NCI-H2196 (cell line): ENCODE measurements around the gene SNRPA1.
A peak's percentile ranks its signal among the peaks of the same experiment; 100 is the strongest.

Source experiments
- DNase-seq: peaks from one replicate; lab custom pipeline; 2025; ENCODE audit not compliant: unreplicated experiment; lab: John Stamatoyannopoulos, UW

Gene SNRPA1

DNA sequence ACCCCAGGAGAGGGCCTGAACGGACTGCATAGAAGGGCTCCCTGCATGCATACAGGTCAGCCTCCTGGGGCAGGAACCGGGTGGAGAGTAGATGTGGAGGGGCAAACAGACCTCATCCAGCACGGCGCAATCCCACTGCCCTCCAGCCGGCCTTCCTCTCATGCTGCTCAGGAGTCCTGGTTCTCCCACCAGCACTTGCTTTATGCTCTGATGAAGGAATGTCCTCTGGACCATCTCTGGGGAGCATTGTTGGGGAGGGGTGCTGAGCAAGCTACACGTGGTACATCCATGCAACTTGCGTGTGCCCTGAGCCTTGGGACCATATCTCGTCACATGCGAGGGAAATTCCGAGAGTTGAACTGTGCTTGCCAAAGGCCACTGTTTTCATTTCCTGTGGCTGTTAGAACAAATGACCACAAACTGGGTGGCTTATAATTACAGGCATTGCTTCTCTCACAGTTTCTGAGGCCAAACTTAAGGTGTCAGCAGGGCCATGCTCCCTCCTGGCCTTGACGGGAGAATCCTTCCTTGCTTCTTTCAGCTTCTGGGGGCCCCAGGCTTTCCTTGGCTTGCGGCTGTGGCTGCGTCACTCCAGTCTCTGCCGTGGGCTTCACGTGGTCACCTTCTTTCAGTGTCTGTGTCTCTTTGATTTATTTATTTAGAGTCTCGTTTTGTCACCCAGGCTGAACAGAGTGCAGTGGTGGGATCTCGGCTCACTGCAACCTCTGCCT is 30.0 kb downstream of the SNRPA1 start:
- DNase-seq, result no peak

- no peak for DNase-seq
These were observed 31.0 kb downstream of the SNRPA1 start for GRCh38 chr15:101264011-101264410.

DNA sequence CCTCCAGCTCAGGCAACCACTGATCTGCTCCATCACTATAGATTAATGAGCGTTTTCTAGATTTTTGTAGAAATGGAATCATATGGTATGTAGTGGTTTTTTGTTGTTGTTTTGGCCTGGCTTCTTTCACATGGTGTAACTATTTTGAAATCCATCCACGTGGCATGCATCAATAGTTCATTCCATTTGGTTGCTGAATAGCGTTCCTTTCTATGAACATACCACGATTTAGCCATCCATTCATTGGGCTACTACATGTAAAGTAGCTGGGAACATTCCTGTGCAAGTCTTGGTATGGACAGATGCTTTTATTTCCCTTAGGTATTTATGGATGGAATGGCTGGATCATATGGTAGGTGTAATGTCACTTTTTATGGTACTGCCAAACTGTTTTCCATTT is 32.5 kb downstream of the SNRPA1 start:
- no peak for DNase-seq

DNA sequence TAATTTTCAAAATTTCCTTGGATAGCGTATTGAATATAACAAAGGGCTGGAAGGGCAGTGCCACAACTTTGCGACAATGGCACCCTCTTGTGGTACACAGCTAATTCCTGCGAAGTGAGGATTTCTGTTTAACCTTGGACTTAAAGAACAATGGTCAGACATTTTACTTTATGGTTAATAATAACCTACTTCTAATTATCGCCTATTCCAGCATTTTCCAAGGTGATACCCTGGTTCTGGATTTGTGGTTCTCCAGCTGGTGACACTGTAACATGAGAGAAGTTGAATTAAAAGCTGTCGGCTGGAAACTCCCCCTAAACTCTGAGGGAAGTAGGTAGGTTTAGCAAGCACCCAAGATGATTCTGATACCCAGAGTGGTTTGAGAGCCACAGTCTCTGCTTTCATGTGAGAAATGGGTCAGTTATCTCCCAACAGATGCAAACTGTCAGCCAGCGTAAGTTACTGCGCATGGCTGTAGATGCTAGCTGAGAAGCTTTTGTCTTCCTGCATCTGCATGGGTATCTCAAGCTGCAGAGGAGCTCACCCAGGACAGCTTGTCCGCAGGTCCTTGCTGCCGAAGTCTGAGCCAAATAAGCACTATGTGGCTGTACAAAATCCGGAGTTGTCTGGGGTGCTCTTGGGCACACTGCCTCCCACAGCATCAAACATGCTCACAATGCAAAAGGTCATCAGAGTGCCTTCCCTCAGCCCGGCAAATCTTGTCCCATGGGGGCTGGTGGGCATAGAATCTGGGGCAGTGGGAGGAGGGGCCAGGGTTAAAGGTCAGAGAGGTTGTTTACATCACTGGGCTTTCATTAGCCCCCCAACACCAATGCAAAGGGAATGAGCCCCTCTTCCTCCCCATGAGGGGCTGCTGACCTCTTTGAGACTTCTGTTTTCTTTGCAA is 36.6 kb downstream of the SNRPA1 start:
- peak; percentile 57 for DNase-seq

DNA sequence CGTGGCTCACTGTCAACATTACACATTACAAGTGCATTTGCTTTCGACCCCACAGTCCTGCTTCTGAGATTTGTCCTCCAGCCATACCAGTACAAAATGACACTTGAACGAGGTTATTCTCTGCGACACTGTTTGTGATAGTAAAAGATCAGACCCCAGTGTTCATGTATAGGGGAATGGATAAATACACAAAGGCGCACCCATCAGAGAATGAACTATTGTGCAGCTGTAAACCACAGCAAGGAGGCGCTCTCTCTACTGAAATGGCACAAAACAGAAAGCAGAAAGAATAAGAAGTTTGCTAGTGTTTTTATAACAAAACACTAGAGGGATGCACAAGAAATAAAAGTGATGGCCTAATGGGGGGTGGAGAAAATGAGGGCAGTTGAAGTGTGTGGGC is 38.3 kb downstream of the SNRPA1 start:
- DNase-seq, result no peak

DNA sequence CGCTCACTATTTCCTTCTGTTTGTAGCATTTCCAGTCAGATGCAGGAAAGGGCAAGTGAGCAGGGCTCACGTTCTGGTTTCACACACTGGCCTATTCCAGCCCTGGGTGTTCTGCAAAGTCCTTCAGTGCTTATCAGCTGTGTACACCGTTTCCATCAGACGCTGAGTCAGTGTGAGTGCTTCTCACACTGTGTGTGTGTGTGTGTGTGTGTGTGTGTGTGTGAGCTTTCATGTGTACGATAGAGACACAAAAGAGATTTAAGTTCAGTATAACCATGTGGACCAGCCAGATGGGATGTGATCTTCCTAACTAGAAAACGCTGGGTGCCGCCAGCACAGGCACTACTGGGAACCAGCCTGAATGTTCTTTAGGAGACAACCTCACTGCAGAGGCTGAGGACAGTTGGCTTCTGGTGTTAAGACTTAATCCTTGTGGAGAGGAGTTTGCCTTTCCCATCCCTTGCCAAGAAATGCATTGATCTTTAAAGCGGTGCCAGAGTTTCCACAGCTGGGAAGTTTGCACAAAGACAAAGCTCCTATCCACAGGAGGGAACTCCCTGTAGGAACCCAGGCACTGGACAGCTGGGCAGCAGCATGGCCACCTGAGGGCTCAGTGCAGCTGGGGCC is 39.3 kb downstream of the SNRPA1 start:
- DNase-seq, result peak; percentile 16

DNA sequence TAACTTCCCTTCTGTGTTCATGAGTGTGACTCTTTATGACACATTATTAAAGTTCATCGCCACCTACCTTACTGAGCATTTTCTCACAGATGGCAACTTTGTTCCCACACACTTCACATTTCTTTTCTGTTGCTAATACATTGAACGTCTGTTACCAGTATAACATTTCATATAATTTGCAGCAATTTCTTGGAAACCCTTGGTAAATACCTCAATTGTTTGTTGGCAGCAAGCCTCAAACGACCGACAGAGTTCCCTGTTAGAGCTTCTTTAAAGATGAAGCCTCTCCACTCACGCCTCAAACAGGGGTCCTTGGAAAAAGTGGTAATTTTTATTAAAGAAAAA is 40.0 kb downstream of the SNRPA1 start:
- DNase-seq, result no peak

DNA sequence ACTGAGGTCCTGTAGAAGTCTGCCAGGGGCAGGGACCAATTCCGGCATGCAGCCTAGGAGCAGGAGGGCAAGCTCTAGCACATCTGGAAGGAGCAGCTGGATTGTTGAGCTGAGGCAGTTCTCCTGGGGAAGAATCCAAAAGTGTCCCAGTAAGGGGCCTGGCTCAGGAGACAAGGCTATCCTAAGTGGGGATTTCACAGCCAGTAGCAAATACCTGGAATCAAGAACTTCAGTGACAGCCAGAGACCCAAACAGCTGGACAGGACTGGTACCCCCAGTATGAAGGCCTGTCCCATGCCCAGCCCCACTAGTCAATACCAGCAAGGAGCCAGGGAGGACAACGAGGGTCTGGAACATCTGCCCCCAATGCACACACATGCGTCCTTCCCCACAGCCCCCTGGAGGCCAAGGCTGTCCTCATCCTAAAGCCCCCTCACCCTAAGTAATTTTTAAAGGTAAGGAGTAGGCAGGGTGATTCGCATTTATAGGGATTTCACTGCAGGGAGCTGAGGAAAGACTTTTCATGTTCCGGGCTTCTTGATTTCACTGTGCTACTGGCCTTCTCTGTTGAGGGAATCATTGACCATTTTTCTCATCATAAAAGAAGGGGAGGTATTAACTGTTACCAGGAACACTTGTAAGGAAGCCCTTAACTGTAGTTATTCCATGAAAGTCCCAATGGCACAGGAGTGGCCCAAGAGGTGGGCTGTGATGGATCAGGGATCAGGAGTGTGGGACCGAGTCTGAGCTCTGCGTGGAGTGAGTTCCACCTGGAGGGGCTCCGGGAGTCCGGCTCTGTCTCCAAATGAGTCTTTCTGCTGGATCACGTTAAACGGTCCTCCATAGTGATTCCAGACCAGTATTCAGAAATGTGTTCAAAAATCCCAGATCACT is 40.6 kb downstream of the SNRPA1 start:
- no peak for DNase-seq

DNA sequence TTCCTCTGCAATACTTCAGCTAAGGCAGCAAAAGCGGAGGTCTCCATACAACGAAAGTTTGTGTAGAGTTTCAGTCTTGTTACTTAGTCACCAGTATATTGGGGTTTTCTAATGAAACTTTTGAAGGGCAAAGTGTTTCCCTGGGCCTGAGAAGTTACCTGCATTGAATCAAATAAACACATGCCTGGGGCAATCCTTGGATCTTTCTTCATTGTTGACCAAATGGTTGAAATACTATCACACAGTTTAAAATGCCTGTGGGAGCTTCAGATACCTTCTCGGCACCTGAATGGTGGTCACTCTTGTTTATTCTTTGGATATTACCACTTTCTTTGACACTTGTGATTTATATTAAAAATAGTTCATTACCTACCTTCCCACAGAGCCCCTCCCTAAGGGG is 42.2 kb downstream of the SNRPA1 start:
- no peak for DNase-seq

DNA sequence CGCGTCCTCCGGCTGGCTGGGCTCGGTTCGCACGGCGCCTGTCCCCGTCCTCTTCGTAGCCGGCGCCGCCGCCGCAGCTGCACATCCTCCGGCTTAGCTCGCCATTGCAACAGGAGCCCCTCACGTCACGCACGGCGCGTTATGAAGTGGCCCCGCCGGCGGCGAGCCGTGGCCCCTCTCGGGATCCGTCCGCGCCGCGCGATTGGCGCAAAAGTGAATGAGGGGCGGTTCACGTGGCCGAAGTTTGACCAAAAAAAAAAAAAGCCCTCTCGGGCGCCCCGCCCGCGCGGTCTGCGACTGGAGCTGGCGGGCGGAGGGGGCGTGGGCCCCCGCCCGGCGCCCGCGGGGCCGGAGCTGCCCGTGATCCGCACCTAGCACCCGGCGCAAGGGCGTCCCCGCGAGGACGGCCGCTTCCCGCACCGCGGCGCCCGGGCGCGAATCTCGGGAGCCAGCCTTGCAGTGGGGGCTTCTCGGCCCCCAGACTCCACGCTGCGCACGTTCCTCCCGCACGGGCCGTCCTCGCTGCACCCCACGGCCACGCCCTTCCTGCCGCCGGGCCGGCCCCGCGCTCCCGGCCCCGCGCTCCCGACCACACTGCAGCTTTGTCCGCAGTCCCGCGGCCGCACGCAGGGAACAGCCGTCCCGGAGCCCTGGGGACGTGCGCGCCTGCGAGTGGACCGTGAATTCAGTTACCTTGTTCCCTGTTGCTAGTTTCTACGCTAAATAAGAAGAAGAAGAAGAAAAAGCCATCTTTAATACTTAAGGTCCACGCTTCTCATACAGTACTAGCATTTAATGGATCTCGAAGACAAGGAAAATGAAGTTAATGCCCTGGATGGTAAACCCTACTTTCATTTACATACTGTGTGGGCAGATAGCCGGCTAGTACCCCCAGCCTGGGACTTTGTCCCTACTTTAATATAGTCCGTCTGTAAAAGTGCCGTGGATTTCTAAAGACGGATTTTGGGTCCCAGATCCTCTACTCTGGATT is 42.9 kb downstream of the SNRPA1 start, which contains the start of gene CHSY1:
CHSY1 (minus strand) TSS at position 219 of the 991 bp plus-strand sequence. CDS start 592 bp downstream, outside the sequence.
- DNase-seq, result peak; percentile 69

DNA sequence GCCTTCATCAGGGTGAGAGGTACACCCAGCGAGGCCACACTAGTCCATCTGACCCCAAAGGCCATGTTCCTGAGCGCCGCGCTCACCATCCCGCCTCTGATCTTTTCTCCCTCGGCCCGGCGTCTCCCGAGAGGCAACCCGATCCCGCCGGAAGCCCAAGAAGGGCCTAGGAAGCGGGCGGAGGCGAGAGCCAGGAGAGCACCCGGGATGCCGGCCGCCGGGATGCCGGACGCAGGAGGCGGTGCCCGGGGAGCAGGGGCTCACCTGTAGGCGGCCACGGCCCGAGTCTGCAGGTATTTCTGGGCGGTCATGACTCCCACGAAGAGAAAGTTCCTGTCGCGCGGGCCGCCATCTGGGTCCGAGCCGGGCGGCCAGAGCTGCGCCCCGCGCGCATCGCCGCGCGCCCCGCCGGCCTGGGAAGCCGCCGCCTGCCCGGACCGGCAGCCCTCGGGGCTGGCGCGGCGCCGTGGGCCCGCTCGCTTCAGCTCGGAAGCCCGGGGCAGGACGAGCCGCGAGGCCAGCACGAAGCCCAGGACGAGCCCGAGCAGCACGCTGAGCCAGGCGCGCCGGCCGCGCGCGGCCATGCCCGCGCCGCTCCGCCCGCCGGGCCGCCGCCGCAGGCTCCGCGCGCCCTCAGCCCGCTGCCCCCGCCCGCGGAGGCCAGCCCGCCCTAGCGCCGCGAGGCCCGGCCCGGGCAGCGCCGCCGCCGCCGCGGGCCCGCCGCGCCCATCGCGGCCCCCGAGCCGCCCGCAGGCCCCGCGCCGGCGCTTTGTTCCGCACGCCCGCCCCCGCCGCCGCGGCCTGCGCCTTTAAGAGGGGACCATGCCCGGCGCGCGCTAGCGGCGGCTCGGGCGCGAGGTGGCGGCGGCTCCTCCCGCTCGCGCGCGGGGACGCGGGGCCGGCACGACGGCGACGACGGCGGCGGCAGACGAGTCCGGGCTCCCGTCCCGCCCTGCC is 43.9 kb downstream of the SNRPA1 start:
- peak; percentile 10 for DNase-seq

DNA sequence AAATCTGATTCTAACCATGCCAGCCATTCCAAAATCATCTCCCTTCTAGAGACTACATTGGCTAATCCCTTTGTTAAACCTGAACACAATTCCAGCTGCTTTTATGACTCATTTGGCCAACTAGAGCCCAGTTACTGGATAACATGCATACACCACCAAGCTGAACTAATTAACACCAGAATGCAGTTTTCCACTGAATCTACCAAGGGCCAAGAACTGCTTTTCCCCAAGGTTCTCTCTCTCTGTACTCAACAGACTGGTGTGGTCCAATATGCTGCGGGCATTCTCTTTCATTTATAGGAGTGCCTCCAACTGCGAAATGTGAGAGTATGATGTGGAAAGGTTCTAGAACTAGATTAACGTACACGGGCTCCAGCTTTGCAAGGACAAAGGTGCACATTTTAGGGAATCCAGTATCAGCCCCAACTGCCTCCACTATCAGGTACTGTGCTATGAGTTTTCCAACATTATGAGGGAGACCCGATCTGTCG is 44.7 kb downstream of the SNRPA1 start:
- DNase-seq, result no peak

GRCh38 chr15:101248274-101248673 is 46.8 kb downstream of the SNRPA1 start:
- DNase-seq, result no peak

GRCh38 chr15:101246824-101247745 is 48.0 kb downstream of the SNRPA1 start:
- no peak for DNase-seq

GRCh38 chr15:101246391-101246790 is 48.7 kb downstream of the SNRPA1 start:
- DNase-seq, result no peak

- no peak for DNase-seq
These were observed 50.0 kb downstream of the SNRPA1 start for GRCh38 chr15:101244889-101245668.
